Endothelial cell of umbilical vein (primary cell): ENCODE results near the gene ATP1A4. TPM values are rescaled to one million over a fixed set of nuclear protein-coding genes. Genes with fewer than 3 reads are reported as not detected.

Experiments
- BruUV-seq: library from RNA; stranded (reverse); fragments of 400-500 nt; replicated peaks from 2 replicates; lab custom pipeline; 2021; lab: Mats Ljungman, UMichigan
- CTCF ChIA-PET: fragments of 300-600, 350-600 bp; sonication (Branson Sonifier 250); formaldehyde crosslinking; loops from one replicate; lab custom pipeline; 2021; ENCODE audit warnings: antibody characterized with exemption, inconsistent platforms; lab: Charles Lee
- POLR2A ChIA-PET: fragments of 300-600, 350-600 bp; sonication (Branson Sonifier 250); formaldehyde crosslinking; loops from one replicate; lab custom pipeline; 2021; ENCODE audit warnings: antibody characterized with exemption, inconsistent platforms; lab: Charles Lee
- DNase-seq: peaks from one replicate; pipeline ENCODE4 v3.0.0-alpha.2; 2011; ENCODE audit warnings: low read depth, low spot score
- FAIRE-seq: peaks from 2 replicates; lab custom pipeline; 2011; peaks lifted over from hg19 to GRCh38; lab: Jason Lieb, UNC
- H2AFZ ChIP-seq: 2 replicates; pipeline ENCODE4 v1.6.0; 2012; ENCODE audit warnings: low read depth, low read length, control low read depth, inconsistent platforms
- H3K27ac ChIP-seq: 2 replicates; pipeline ENCODE4 v1.5.1; 2011; ENCODE audit warnings: low read depth, mild to moderate bottlenecking, control low read depth, low read length, moderate library complexity; ENCODE audit not compliant: insufficient read depth
- H3K27me3 ChIP-seq, 2 experiments: 2 replicates each; pipeline versions ENCODE4 v1.6.0 to v1.6.1; 2011; ENCODE audit warnings: low read length in 2 of 2, mixed read lengths in 1 of 2; ENCODE audit not compliant: control insufficient read depth in 2 of 2, insufficient read depth in 2 of 2
- H3K36me3 ChIP-seq, 2 experiments: 2 replicates in 1 of 2; 3 replicates in 1 of 2; pipeline ENCODE4 v1.5.1; 2011; ENCODE audit warnings: low read length in 2 of 2, mild to moderate bottlenecking in 1 of 2, moderate library complexity in 1 of 2; ENCODE audit not compliant: control insufficient read depth in 2 of 2, insufficient read depth in 2 of 2; ENCODE audit errors: extremely low read depth in 1 of 2
- H3K4me1 ChIP-seq: 3 replicates; pipeline ENCODE4 v1.5.1; 2011; ENCODE audit warnings: mild to moderate bottlenecking, low read length; ENCODE audit not compliant: control insufficient read depth, insufficient read depth; ENCODE audit errors: extremely low read depth
- H3K4me2 ChIP-seq: 2 replicates; pipeline ENCODE4 v1.6.1; 2011; ENCODE audit warnings: low read length, control low read depth, mixed read lengths; ENCODE audit not compliant: insufficient read depth
- H3K4me3 ChIP-seq, 3 experiments: fragments of 200-600 bp in 1 of 3; sonication (generic), shearing (Covaris generic) in 1 of 3; replicated peaks in 1 of 3; 2 replicates each; pipeline ENCODE4 v1.5.1; 2011 to 2016; ENCODE audit warnings: control low read depth in 3 of 3, low read length in 3 of 3, mild to moderate bottlenecking in 2 of 3, inconsistent platforms in 1 of 3, low read depth in 1 of 3, moderate library complexity in 1 of 3; ENCODE audit not compliant: insufficient read depth in 1 of 3
- H3K79me2 ChIP-seq: 2 replicates; pipeline ENCODE4 v1.6.0; 2012; ENCODE audit warnings: low read length, inconsistent platforms; ENCODE audit not compliant: control insufficient read depth, insufficient read depth
- H3K9ac ChIP-seq: replicated peaks from 2 replicates; pipeline ENCODE3; 2011; ENCODE audit warnings: low read length, control low read depth; ENCODE audit not compliant: insufficient read depth; ENCODE audit errors: extremely low read depth
- H3K9me1 ChIP-seq: replicated peaks from 3 replicates; pipeline ENCODE4 v1.6.0; 2011; ENCODE audit warnings: mild to moderate bottlenecking, low read length; ENCODE audit not compliant: control insufficient read depth, insufficient read depth; ENCODE audit errors: extremely low read depth
- H3K9me3 ChIP-seq: replicated peaks from 2 replicates; pipeline ENCODE4 v1.5.1; 2012; ENCODE audit warnings: low read length, inconsistent platforms; ENCODE audit not compliant: control insufficient read depth, insufficient read depth
- H4K20me1 ChIP-seq: replicated peaks from 2 replicates; pipeline ENCODE3; 2011; ENCODE audit warnings: mild to moderate bottlenecking, low read length; ENCODE audit not compliant: control insufficient read depth, insufficient read depth; ENCODE audit errors: extremely low read depth
- EZH2 ChIP-seq: IDR thresholded peaks from 2 replicates; pipeline ENCODE4 v1.6.1; 2012; ENCODE audit warnings: borderline replicate concordance, low read depth, mild to moderate bottlenecking, moderate library complexity, low read length, inconsistent platforms; ENCODE audit not compliant: severe bottlenecking
- GATA2 ChIP-seq: IDR thresholded peaks from 2 replicates; pipeline ENCODE4 v1.7.0; 2011; ENCODE audit warnings: low read depth, mild to moderate bottlenecking, moderate library complexity, mixed read lengths, low read length; ENCODE audit not compliant: insufficient read length, insufficient read depth
- MAX ChIP-seq: IDR thresholded peaks from 2 replicates; pipeline ENCODE4 v1.6.1; 2011; ENCODE audit not compliant: insufficient read depth, insufficient read length
- dilution Hi-C: fragments of 300-500 bp; cut with MboI; formaldehyde crosslinking; loops from one replicate; pipeline ENCODE4 v1.15.0; 2019; ENCODE audit warnings: low sequenced_read_pairs; ENCODE audit not compliant: extremely low pct_ligation_motif_present
- intact Hi-C: fragments of 100-400 bp; cut with micrococcal nuclease; formaldehyde crosslinking; loops from one replicate; pipeline ENCODE4 v1.10.0; 2022
- polyA plus RNA-seq, 4 experiments: library from polyadenylated mRNA; depleted of rRNA in 3 of 4; stranded (reverse) in 3 of 4; unstranded in 1 of 4; fragments of >200 nt; gene quantifications; 2 replicates each; pipeline versions ENCODE4 v1.2.1 to v1.2.3, GENCODE V29; 2011 to 2012; ENCODE audit warnings: missing spikeins in 1 of 4
- total RNA-seq: library from RNA; stranded (reverse); gene quantifications from 2 replicates; pipeline ENCODE4 v1.2.3, GENCODE V29; 2021

The ATP1A4 gene
- total and polyA plus RNA-seq, 2 donors (not counting 3 experiments of a cell fraction or from before 2014, with no cell fraction given), result not detected

- no TSS peak for BruUV-seq
- Histone ChIP-seq H3K79me2 (no peaks in the 10 kb centered on the region), H2AFZ (no peak overlapping the region), H4K20me1 (no peaks in the 10 kb centered on the region), H3K36me3 (no peaks in the 10 kb centered on the region), H3K4me3 (no peak overlapping the region), H3K27ac (no peak overlapping the region), H3K27me3 (peaks cover 12 to 18% of the 10 kb centered on the region in 2 experiments), H3K9me1 (no peaks in the 10 kb centered on the region), H3K9me3 (no peaks in the 10 kb centered on the region), H3K4me2 (no peak overlapping the region), H3K9ac (no peak overlapping the region), H3K4me1 (no peaks in the 10 kb centered on the region)
- intact Hi-C loops (no loop called here), dilution Hi-C loops (no loop called here)
- ChIA-PET CTCF (no interaction called here), POLR2A (no interaction called here)
- DNase-seq, result no peak
- no peak for FAIRE-seq
- TF ChIP-seq GATA2 (no peak), MAX (no peak)
Measured at GRCh38 chr1:160177667-160178066, 26.3 kb downstream of the ATP1A4 start.

- no TSS peak for BruUV-seq
Measured at GRCh38 chr1:160178731-160179130, 27.3 kb downstream of the ATP1A4 start.

More at GRCh38 chr1:160178731-160179130, 27.3 kb downstream of the ATP1A4 start:
- no peaks in the 10 kb centered on the region for H3K79me2 ChIP-seq
- no peak overlapping the region for H3K9ac ChIP-seq
- no peak overlapping the region for H2AFZ ChIP-seq
- H3K9me3 ChIP-seq, result no peaks in the 10 kb centered on the region
- H3K27ac ChIP-seq, result no peak overlapping the region
- no peak for DNase-seq
- H3K27me3 ChIP-seq, result peaks cover 12% of the 10 kb centered on the region in 2 experiments
- dilution Hi-C loops (no loop called here), intact Hi-C loops (no loop called here)
- no peak overlapping the region for H3K4me3 ChIP-seq
- no peak for TF ChIP-seq EZH2
- H3K4me2 ChIP-seq, result no peak overlapping the region
- FAIRE-seq, result no peak
- ChIA-PET CTCF (interaction anchor here (1.6 kb wide), 1 partner anchor 54 kb away, joined by 4 read pairs; no protein-coding TSS in a partner anchor), POLR2A (no interaction called here)
- H4K20me1 ChIP-seq, result no peaks in the 10 kb centered on the region
- H3K9me1 ChIP-seq, result no peaks in the 10 kb centered on the region
- H3K36me3 ChIP-seq, result no peaks in the 10 kb centered on the region
- H3K4me1 ChIP-seq, result no peaks in the 10 kb centered on the region
